C4-2B (cell line): ENCODE results near the gene MINPP1.

Experiments
- H3K27ac ChIP-seq: fragments of 450-650 bp; 2 replicates; pipeline ENCODE4 v1.5.1; 2017
- ZFX ChIP-seq: fragments of 450-650 bp; IDR thresholded peaks from 2 replicates; pipeline ENCODE4 v1.6.1; 2017
- TF ChIP-seq, protein P1 (sequence below): fragments of 450-650 bp; conservative IDR thresholded peaks from 2 replicates; pipeline ENCODE4 v1.5.1; 2017; ENCODE audit warnings: mild to moderate bottlenecking

Gene MINPP1

GRCh38 chr10:87511526-87511925 is 6.8 kb downstream of the MINPP1 start:
- TF ChIP-seq, protein P1, sequence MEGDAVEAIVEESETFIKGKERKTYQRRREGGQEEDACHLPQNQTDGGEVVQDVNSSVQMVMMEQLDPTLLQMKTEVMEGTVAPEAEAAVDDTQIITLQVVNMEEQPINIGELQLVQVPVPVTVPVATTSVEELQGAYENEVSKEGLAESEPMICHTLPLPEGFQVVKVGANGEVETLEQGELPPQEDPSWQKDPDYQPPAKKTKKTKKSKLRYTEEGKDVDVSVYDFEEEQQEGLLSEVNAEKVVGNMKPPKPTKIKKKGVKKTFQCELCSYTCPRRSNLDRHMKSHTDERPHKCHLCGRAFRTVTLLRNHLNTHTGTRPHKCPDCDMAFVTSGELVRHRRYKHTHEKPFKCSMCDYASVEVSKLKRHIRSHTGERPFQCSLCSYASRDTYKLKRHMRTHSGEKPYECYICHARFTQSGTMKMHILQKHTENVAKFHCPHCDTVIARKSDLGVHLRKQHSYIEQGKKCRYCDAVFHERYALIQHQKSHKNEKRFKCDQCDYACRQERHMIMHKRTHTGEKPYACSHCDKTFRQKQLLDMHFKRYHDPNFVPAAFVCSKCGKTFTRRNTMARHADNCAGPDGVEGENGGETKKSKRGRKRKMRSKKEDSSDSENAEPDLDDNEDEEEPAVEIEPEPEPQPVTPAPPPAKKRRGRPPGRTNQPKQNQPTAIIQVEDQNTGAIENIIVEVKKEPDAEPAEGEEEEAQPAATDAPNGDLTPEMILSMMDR, result no peak
- no peak for TF ChIP-seq ZFX
- H3K27ac ChIP-seq, result no peak overlapping the region

GRCh38 chr10:87518937-87519336 is 14.2 kb downstream of the MINPP1 start:
- TF ChIP-seq, protein P1, result no peak
- TF ChIP-seq ZFX, result no peak
- no peak overlapping the region for H3K27ac ChIP-seq

GRCh38 chr10:87519582-87519981 is 14.9 kb downstream of the MINPP1 start:
- no peak for TF ChIP-seq ZFX
- TF ChIP-seq, protein P1, result no peak
- H3K27ac ChIP-seq, result no peak overlapping the region

DNA sequence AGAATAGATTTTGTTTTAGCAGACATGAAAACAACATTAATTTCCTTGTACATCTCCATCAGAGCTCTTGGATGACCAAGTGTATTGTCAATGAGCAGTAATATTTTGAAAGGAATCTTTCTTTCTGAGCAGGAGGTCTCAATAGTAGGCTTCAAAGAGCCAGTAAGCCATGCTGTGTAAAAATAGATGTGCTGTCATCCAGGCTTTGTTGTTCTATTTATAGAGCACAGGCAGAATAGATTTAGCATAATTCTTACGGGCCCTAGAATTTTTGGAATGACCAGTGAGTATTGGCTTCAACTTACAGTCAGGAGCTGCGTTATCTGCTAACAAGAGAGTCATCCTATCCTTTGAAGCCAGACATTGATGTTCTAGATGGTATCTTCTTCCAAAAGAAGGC is 19.0 kb downstream of the MINPP1 start:
- TF ChIP-seq, protein P1, result no peak
- no peak for TF ChIP-seq ZFX
- no peak overlapping the region for H3K27ac ChIP-seq

GRCh38 chr10:87524296-87524695 is 19.6 kb downstream of the MINPP1 start:
- TF ChIP-seq ZFX, result no peak
- TF ChIP-seq, protein P1, result no peak
- H3K27ac ChIP-seq, result no peak overlapping the region

GRCh38 chr10:87531908-87532622 is 27.4 kb downstream of the MINPP1 start:
- TF ChIP-seq, protein P1, result no peak
- no peak for TF ChIP-seq ZFX

DNA sequence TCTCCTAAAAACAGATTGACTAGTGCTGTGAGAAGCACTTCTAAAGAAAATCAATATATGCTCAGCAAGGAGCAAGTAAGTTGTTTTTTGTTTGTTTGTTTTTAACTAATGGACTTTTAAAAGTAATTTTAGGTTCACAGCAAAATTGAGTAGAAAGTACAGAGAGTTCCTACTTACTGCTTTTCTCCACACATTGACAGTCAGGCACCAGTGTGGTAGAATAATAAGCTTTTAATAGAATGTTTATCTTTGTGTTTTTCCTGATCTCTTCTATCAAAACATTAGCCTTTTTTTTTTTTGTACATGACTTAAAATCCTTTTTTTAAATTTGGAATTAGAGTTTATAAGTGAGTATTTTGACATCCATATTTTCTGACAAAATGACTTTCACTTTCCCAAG is 28.0 kb downstream of the MINPP1 start:
- no peak for TF ChIP-seq ZFX
- TF ChIP-seq, protein P1, result no peak
- no peak overlapping the region for H3K27ac ChIP-seq

More at GRCh38 chr10:87531908-87532622, 27.4 kb downstream of the MINPP1 start:
- no peak overlapping the region for H3K27ac ChIP-seq
